ENCODE data around the gene WDR70.

GRCh38 chr5:37437711-37438110 is 58.6 kb downstream of the WDR70 start:
- no peak for TF ChIP-seq CTCF (conservative IDR thresholded peaks at IDR 0.05)
- no peak for TF ChIP-seq ZFX (IDR thresholded peaks at IDR 0.05)

All from C4-2B (cell line).